Measurements from ENCODE around the gene AMH.
"Not testable (repeated sequence)": the region's sequence is repeated elsewhere in the genome, so short reads cannot be mapped to it uniquely, and the experiment has no call there.

Gene AMH

GRCh38 chr19:2271234-2272103, 22.3 kb downstream of the AMH start:
- DNase-seq = no peak

GRCh38 chr19:2273356-2274184, 24.4 kb downstream of the AMH start:
- peak; percentile 83 for DNase-seq

- no peak for DNase-seq
Observed at GRCh38 chr19:2274185-2274711, 25.1 kb downstream of the AMH start.

GRCh38 chr19:2274931-2275535, 25.9 kb downstream of the AMH start:
- DNase-seq = peak; percentile 57

GRCh38 chr19:2275588-2276428, 26.7 kb downstream of the AMH start:
- no peak for DNase-seq

- no peak for DNase-seq
Observed at GRCh38 chr19:2276429-2276986, 27.4 kb downstream of the AMH start.

GRCh38 chr19:2277138-2277537, 28.0 kb downstream of the AMH start:
- DNase-seq = no peak

- no peak for DNase-seq
Observed at GRCh38 chr19:2278459-2279158, 29.5 kb downstream of the AMH start.

- DNase-seq = no peak
Observed at GRCh38 chr19:2280633-2281264, 31.6 kb downstream of the AMH start.

GRCh38 chr19:2281265-2282061, 32.3 kb downstream of the AMH start:
- not testable (repeated sequence) for DNase-seq

GRCh38 chr19:2282062-2282861, 33.1 kb downstream of the AMH start, which contains the start of gene PEAK3:
Gene PEAK3 (minus strand): TSS chr19:2282175. CDS start chr19:2280931, 1,244 bp downstream.
- peak; percentile 51 for DNase-seq

- no peak for DNase-seq
Observed at GRCh38 chr19:2282862-2283237, 33.7 kb downstream of the AMH start.

GRCh38 chr19:2283835-2284507, 34.8 kb downstream of the AMH start:
- DNase-seq = no peak

- DNase-seq = no peak
Observed at GRCh38 chr19:2286402-2287140, 37.4 kb downstream of the AMH start.

GRCh38 chr19:2287585-2288337, 38.6 kb downstream of the AMH start:
- DNase-seq = no peak

GRCh38 chr19:2288338-2288817, 39.3 kb downstream of the AMH start:
- DNase-seq = no peak
